Measurements from ENCODE around the gene PPP1R14C.
"Not testable (repeated sequence)": the region's sequence is repeated elsewhere in the genome, so short reads cannot be mapped to it uniquely, and the experiment has no call there.

Gene PPP1R14C

GRCh38 chr6:150169181-150169580 is 26.3 kb downstream of the PPP1R14C start:
- DNase-seq (ENCODE audit: low spot score): no peak

- no peak for DNase-seq (ENCODE audit: low spot score)
Observed at GRCh38 chr6:150169609-150170008, 26.8 kb downstream of the PPP1R14C start.

GRCh38 chr6:150172929-150173328 is 30.1 kb downstream of the PPP1R14C start:
- DNase-seq (ENCODE audit: low spot score): no peak

- no peak for DNase-seq (ENCODE audit: low spot score)
Observed at GRCh38 chr6:150175586-150176151, 32.8 kb downstream of the PPP1R14C start.

DNA sequence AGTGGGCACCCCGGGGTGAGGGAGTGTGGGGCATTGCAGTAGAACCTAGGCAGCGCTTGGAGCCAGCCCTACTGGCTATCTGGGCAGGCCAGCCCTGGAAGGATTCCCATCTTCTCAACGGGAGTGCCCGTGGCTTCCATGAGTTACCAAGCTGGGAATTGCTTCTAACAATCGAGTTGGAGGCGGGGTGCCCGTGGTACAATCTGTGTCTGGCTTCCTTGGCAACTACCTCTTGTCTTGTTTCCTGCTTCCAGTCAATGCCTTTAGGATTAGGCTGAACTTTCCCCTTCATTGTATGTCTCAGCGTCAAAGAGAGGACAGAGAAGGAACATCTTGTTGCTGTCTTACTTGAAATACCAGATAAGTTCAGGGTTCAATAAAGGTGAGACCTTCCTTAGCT is 33.3 kb downstream of the PPP1R14C start:
- no peak for DNase-seq (ENCODE audit: low spot score)

DNA sequence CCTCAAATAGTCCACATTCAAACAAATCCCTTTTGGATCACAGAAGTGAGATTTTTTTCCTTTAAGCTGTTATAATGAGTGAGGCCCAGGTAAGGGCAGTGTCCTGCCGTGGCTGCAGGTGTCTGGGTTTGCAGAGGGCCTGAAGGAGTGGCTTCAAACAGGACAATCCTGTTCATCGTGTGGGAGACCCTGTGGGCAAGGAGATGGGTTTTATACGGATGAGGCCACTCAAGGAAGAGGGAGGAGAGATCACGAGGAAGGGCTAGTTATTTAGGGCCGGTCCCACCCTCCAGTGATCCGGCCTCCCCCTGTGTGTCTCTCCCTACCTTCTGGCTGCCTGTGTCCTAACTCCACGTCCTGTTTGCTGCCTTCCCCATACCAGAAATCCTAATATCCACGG is 33.8 kb downstream of the PPP1R14C start:
- DNase-seq (ENCODE audit: low spot score): no peak

GRCh38 chr6:150177259-150177951 is 34.6 kb downstream of the PPP1R14C start:
- no peak for DNase-seq (ENCODE audit: low spot score)

DNA sequence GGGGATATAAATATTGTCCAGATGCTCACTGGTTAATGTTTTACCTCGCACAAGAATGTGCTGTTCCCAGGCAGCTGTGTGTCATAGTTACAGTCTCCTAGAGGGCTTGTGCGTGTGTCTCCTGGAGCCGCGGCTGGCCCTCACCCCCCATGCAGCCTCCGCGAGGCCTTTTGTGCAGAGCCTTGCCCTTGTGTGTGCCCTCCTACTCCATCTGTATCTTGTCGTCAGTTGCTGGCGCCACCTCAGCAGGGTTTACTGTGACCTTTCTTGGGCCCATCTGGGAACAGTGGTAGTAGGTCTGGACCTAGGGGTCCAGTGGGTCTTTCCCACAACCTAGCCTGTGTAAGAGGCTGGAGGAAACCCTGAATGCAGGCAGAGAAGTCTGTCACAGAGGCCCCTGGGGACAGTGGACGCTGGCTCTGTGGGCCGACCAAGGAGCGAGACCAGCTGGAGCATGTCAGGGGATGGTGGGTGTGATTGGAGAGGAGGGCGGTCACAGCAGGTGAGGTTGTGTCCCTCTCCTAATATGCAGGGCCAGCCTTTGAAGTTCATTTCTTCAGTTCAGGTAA is 35.2 kb downstream of the PPP1R14C start:
- DNase-seq (ENCODE audit: low spot score): no peak

DNA sequence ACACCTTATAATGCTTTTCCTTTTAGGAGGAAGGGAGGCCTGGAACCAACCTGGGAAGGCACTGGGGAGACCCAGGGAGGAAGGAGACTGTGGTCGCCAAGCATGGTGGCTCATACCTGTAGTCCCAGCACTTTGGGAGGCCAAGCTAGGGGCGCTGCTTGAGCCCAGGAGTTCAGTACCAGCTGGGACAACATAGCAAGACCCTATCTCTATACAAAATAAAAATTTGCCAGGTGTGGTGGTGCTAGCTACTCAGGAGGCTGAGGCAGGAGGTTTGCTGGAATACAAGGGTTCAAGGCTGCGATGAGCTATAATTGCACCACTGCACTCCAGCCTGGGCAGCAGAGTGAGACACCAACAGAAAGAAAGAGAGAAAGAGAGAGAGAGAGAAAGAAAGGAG is 36.2 kb downstream of the PPP1R14C start:
- DNase-seq (ENCODE audit: low spot score): no peak

- DNase-seq (ENCODE audit: low spot score): not testable (repeated sequence)
Observed at GRCh38 chr6:150179907-150180424, 37.1 kb downstream of the PPP1R14C start.

DNA sequence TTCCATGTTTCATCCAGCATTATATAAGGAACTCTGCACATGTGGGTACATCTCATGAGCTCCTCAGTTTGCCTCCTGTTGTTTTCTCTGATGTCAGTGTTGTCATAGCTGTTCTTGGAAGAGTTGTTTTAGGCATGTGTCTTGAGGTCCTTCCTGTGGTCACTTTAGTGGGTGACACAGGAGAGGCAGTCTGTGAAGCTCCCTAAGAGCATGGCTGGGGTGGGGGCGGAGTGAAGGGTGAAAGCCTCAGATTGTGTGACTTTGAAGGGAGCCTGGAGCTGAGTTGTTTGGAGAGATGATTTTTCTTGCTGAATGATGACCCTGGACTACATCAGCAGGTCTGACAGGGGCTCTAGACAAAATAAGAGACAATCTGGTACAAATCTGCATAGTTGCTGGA is 37.7 kb downstream of the PPP1R14C start:
- no peak for DNase-seq (ENCODE audit: low spot score)

GRCh38 chr6:150182460-150183078 is 39.7 kb downstream of the PPP1R14C start:
- DNase-seq (ENCODE audit: low spot score): no peak

- peak; percentile 25 for DNase-seq (ENCODE audit: low spot score)
Observed at GRCh38 chr6:150183105-150183504, 40.3 kb downstream of the PPP1R14C start.

GRCh38 chr6:150183966-150184365 is 41.1 kb downstream of the PPP1R14C start:
- no peak for DNase-seq (ENCODE audit: low spot score)

- DNase-seq (ENCODE audit: low spot score): peak; percentile 47
Observed at GRCh38 chr6:150184850-150185731, 42.2 kb downstream of the PPP1R14C start.

DNA sequence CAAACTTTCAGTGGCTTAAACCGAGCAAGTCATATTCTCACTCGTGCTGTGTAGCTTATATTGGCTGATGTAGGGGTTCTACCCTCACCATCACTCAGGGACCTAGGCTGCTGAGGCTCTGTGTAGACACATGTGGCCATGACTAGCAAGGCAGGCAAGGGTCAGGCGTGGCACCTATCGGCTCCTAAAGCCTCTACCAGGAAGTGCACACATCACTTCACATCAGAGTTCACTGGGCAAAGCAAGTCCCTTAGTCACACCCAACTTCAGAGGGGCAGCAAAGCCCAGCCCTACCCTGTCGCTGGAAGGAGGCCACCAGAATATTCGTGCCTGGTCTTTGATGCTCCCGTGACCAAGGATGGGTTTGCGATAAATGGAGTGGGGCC is 42.9 kb downstream of the PPP1R14C start:
- DNase-seq (ENCODE audit: low spot score): no peak

GRCh38 chr6:150186129-150186898 is 43.5 kb downstream of the PPP1R14C start:
- DNase-seq (ENCODE audit: low spot score): no peak

DNA sequence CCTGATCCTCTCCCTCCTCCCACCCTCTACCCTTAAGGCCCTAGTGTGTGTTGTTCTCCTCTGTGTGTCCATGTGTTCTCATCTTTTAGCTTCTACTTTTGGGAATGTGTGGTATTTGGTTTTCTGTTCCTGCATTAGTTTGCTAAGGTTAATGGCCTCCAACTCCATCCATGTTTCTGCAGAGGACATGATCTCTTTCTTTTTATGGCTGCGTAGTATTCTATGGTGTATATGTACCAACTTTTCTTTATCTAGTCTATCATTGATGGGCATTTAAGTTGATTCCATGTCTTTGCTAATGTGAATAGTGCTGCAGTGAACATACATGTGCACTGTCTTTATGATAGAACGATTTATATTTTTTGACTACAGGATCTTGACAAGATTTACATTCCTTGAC is 44.6 kb downstream of the PPP1R14C start:
- not testable (repeated sequence) for DNase-seq (ENCODE audit: low spot score)

GRCh38 chr6:150189122-150189521 is 46.3 kb downstream of the PPP1R14C start:
- DNase-seq (ENCODE audit: low spot score): no peak

- no peak for DNase-seq (ENCODE audit: low spot score)
Observed at GRCh38 chr6:150191809-150192208, 49.0 kb downstream of the PPP1R14C start.

DNA sequence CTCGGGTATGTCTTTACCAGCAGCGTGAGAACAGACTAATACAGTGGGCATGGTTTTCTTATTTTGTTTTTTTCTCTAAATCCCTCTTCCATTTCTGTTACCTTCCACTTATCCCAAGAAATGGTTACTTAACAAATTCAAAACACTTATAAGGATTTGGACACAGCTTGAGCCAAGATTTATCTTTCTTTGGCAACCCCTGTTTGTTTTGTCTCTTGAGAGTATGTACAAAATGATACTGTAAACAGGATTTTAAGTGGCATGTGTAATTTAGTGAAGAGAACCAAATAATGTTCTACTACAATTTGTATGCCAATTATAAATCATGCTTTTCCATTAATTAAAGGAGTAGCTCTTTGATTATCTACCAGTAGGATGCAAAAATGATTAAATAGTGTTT is 51.4 kb downstream of the PPP1R14C start:
- no peak for DNase-seq (ENCODE audit: low spot score)

Measured in germinal center (tissue), 1 donor.